ENCODE results near the gene LORICRIN.

Gene LORICRIN

GRCh38 chr1:153251087-153251486 lies 8.4 kb upstream of the LORICRIN start:
- DNase-seq: no peak

DNA sequence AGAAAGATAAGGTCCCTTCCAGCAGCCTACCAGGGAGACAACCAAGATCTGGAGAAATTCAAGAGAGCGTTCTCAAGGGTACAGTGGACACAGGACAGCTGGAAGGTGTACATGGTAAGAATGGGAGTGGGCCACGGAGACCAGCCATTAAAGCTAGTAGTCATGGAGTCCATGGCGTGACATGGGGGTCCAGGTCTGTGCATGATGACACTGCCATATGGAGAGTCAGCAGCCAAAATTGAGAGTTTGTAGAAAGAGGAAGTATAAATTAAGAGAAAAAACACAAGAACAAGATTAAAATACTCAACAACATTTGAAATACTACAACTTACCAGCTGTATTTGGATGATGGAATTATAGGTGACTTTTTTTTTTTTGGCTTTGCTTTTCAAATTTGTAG lies 7.9 kb upstream of the LORICRIN start:
- no peak for DNase-seq

DNA sequence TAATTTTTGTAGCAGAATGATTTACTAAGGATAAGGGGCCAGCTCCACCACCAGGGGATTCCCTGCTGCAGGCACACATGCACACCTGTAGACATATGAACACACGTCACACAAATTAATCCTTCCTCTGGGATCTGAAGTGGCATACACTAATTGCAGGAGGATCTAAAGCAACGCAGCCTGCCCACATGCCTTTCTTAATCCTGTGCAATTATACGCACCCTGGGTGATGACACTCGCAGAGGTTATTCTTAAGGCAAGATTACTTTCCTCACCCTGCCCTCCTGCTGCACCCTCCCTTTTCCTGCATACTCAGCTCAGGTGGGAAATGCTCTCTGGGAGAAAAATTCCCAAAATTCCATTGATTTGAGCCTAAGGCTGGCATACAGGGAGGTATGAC lies 7.5 kb upstream of the LORICRIN start:
- no peak for DNase-seq

DNA sequence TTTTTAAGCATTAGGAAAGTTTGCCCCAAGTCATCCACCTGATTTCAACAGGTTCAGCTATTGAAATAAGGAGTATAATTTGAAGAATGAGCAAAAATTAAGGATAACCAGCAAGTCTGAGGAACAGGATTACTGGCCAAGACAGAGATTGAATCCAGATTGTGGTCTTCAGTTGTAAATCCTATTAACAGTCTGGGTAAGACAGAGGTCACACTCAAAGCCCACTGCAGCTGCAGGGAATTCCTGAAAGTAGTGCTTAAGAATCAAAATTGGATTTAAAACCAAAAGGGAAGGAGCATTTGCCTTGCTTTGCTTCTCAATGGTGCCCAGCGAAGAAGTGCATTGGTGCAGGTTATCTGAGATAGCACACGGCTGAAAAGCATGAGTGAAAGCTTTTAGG lies 6.4 kb upstream of the LORICRIN start:
- DNase-seq: no peak

DNA sequence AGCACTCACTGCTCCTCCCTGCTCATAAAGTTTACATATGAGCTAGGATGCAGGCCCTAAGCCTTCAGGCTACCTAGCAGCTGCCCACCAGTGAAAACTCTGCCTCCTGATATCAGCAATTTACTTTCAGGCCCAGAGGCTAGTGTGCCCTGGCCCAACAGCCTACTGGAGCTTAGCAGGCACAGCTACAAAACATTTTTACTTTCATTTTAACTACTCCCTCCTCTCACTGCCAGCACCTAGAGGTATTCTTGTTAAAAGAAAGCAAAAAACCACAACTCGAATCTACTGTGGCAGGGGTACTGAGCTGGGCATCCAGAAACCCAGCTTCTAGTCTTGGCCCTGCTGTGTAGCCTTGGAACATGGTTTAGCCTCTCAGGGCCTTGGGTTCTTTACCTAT lies 5.8 kb upstream of the LORICRIN start:
- DNase-seq: no peak

DNA sequence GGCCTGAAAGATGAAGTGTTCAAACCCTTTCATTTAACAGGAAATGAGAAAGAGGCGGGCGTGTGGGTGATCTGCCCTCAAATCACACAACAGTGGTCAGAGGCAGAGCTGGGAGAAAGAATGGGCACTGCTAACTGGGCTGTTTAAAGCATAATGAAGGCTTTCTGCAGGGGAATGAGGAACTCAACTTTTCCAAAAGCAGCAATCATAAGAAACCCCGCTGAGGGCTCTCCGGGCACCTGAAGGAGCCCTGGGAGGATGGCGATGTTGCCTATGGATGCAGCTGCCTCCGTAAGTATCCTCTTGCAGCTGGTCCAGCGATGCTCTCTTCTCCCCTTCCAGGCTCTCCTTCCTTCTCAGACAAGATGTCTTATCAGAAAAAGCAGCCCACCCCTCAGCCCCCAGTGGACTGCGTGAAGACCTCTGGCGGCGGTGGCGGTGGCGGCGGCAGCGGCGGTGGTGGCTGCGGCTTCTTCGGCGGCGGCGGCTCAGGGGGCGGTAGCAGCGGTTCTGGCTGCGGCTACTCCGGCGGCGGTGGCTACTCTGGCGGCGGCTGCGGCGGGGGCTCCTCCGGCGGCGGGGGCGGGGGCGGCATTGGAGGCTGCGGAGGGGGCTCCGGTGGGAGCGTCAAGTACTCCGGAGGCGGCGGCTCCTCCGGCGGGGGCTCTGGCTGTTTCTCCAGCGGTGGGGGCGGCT lies 1.2 kb downstream of the LORICRIN start:
- DNase-seq: no peak

DNA sequence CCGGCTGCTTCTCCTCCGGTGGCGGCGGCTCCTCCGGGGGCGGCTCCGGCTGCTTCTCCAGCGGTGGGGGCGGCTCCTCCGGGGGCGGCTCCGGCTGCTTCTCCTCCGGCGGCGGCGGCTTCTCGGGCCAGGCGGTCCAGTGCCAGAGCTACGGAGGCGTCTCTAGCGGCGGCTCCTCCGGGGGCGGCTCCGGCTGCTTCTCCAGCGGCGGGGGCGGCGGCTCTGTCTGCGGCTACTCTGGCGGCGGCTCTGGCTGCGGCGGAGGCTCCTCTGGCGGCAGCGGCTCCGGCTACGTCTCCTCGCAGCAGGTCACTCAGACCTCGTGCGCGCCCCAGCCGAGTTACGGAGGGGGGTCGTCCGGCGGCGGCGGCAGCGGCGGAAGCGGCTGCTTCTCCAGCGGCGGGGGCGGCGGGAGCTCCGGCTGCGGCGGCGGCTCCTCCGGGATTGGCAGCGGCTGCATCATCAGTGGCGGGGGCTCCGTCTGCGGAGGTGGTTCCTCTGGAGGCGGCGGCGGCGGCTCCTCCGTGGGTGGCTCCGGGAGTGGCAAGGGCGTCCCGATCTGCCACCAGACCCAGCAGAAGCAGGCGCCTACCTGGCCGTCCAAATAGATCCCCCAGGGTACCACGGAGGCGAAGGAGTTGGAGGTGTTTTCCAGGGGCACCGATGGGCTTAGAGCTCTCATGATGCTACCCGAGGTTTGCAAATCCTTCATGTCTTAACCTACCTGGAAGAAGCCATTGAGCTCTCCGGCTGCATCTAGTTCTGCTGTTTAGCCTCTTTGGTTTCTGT lies 2.0 kb downstream of the LORICRIN start:
- peak; percentile 19 for DNase-seq

DNA sequence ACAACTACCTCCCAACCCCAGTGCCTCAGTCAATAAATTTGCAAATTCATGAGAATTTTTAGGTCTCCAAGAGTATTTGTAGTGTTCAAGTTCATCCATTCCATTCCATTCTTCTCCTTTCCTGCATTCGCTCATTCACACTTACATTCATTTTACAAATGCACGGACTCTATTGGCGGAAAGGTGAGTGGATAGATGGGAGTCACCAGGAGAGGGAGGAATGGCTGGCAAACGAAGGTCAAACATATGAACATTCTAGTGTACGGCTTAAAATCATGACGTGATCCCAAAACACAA lies 2.5 kb downstream of the LORICRIN start:
- no peak for DNase-seq

DNA sequence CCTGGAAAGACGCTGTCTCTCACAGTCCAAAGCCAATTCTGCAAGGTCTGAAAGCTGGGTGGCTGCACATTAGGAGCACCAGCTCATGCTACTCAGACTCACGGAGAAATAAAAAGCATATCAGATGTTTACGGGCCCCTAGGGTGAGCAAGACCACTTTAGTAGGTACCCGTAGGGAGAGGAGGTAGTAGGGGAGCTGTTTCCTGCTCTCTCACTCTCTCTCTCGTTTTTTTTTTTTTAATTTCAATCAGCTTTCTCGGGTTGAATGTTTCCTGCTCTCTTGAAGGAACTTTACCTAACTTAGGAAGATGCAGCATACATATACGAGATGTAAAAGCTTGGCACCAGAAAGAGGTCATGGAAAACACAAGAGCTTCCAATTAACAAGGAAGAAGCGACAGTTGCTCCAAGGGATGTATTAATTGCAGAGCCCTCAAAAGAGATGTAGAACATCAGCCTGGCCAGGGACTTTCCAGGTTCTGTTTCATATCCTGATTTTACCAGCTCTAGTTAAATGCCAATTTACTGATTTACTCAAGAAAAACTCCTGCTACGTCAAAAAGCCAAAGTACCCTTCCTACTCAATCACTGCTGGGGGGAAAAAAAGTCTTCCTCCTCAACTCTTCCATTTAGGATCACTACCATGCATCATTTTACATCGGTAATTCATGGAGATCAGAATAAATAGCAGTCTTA lies 3.1 kb downstream of the LORICRIN start:
- DNase-seq: no peak

- no peak for DNase-seq
Observed at GRCh38 chr1:153265457-153265856, 6.0 kb downstream of the LORICRIN start.

- no peak for DNase-seq
Observed at GRCh38 chr1:153271711-153272110, 12.2 kb downstream of the LORICRIN start.

- DNase-seq: no peak
Observed at GRCh38 chr1:153272186-153272585, 12.7 kb downstream of the LORICRIN start.

DNA sequence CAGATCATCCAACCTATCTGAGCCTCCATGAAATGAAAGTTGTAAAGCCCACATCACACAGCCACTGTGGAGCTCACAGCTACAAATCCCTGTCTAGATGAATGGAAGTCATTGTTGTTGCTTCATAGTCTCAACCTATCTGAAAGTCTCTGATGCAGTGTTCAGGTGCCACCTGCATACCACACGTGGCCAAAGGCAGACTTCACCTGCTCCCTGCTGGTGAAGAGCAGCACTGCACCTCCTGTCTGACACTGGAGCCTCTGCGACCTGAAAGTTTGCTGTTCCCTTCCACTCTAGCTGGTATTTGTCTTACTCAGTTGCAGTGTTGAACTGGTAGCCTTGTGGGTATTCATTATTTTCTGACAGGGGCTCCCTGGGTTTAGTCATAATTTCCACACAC lies 18.4 kb downstream of the LORICRIN start:
- no peak for DNase-seq

- no peak for DNase-seq
Observed at GRCh38 chr1:153288634-153289275, 29.3 kb downstream of the LORICRIN start.

- no peak for DNase-seq
Observed at GRCh38 chr1:153291514-153291913, 32.0 kb downstream of the LORICRIN start.

DNA sequence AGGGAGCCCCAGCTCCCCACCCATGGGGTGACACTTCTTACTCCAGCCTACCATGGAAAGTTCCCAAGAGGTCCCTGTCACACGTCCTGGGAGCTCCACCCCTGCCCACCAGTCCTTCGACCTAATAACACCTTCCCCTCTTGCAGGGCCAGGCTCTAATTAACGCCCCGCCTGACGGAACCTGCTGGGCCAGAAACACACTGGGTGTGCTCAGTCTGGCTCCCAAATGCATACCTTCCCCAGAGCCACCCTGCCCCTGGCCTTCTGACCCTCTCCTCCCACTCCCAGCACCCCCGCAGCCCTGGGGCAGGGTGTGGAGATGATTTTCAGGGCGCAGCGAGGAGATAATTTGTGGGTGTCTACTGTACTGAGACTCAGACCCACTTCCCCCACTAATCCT lies 32.7 kb downstream of the LORICRIN start:
- no peak for DNase-seq

- DNase-seq: no peak
Observed at GRCh38 chr1:153292740-153293479, 33.4 kb downstream of the LORICRIN start.

DNA sequence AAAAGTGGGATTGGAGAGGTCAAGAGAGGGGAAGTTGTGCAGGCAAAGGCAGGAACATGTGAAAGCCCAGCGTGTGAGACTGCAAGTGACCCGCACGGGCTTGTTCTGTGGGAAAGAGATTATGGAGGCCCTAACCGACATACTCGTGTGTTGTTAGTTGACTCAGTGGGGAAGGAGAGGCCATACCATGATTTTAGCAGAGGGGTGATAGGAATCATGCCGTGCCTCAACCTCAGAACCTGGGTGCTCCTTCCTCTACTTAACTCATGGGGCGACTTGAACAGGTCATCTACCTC lies 33.9 kb downstream of the LORICRIN start:
- DNase-seq: no peak

- no peak for DNase-seq
Observed at GRCh38 chr1:153293851-153294250, 34.4 kb downstream of the LORICRIN start.

GRCh38 chr1:153302308-153302707 lies 42.8 kb downstream of the LORICRIN start:
- DNase-seq: no peak

DNA sequence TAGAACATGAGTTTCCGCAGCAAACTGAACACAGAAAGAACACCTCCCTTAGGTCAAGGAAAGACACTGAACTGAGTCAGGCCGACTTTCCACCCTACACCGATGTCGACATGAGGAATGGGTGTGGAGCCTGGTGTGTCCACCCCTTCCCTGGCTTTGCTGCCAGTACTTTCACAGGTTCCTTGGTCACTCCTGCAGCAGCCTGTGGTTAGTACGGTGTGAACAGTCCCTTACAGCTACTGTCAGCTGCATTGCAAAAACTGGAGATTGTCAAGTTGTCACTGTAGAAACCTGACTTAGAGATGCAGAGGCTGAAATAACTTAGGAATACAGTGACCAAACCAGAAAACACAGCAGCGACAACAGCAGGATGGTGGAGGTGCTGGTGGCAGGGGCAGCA lies 46.2 kb downstream of the LORICRIN start:
- DNase-seq: no peak

- no peak for DNase-seq
Observed at GRCh38 chr1:153306303-153307220, 47.1 kb downstream of the LORICRIN start.
